HG03060 (cell line): ENCODE results near the gene NUDT2.

ENCODE experiments used
- ATAC-seq: cut with Tn5 transposase; IDR thresholded peaks from one replicate; pipeline ENCODE4 v1.9.1; 2021; ENCODE audit warnings: low read depth, moderate number of reproducible peaks; ENCODE audit not compliant: unreplicated experiment

Gene NUDT2

DNA sequence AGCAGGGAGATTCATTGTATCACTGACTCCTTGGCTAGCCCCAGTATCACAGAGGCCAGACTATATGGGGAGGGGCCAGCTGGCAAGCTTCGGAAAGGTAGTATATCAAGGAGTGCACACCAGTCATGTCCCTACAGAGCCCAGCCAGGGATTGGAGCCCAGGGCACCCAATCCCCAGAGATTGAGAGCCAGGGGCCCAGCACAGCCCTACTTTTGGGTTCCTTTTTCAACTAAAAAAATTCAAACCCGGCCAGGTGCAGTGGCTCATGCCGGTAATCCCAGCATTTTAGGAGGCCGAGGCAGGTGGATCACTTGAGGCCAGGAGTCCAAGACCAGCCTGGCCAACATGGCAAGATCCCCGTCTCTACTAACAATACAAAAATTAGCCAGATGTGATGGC is 52.7 kb downstream of the NUDT2 start:
- ATAC-seq = no peak

DNA sequence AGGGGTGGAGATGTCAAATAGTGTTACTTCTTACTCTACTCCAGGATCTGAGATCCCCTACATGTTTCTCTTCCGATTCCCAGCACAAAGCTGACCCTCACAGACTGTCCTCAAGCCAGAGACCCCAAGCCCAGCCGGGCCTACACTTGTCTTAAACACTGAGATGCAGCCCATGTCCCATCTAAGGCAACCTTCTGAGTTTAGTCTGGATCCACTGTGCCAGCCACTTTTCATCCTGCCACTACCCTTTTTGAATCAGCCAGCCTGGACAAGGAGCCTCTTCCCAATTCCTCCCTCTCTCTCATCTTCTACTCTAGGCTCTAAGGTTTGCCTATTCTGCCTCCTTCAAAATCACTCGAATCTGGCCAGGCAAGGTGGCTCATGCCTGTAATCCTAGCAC is 53.5 kb downstream of the NUDT2 start:
- ATAC-seq = no peak

DNA sequence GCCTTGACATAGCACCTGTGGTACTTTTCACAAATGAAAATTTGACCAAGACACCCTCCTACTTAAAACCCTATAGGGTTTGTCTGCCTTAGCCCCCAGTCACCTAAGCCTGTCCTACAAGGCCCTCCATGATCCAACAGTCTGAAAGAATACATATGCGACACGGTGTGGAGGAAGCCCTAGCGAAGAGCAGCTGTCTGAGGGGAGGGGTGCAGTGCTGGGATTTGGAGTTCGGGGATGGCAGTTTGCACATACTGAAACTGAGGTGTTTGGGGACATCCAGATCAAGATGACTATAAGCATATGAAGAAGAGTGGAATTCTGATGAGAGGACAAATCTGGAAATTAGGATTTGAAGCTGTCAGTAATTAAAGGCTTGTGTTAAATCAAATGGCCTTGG is 54.5 kb downstream of the NUDT2 start:
- no peak for ATAC-seq

DNA sequence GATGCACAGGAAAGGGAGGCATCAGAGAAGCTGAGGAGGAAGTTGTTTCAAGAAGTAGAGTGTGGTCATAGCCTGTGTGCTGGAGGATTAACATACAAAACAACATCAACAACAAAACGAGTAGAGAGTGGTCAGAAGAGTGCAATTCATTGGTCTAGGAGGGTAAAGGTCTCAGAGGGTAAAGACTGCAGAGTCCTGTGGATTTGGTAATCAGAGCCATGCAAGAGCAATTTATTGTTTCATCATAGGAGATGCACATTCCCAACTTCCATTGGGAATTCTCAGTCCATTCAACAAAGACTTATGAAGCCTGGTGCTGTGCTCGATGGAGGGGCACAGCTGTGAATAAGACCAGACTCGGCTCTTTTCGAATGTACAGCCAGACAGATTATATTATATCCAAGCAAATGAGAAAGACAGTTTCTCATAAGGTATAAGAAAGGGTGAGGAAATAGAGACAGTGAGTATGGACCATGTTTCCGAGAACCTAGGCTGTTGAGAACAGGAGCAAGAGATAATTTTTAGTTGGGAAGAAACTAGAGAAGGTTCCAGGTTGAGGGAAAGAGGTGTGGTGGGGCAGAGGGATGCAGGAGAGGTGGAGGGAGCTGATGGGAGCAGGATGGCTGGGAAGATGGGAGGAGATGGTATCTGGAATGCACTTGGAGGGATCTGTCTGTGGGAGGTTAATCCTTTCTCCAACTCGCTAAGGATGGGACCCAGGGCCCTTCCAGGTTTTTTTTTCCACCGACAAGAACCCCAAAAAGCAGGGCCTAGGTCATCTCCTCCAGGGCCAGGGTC is 55.2 kb downstream of the NUDT2 start:
- no peak for ATAC-seq

DNA sequence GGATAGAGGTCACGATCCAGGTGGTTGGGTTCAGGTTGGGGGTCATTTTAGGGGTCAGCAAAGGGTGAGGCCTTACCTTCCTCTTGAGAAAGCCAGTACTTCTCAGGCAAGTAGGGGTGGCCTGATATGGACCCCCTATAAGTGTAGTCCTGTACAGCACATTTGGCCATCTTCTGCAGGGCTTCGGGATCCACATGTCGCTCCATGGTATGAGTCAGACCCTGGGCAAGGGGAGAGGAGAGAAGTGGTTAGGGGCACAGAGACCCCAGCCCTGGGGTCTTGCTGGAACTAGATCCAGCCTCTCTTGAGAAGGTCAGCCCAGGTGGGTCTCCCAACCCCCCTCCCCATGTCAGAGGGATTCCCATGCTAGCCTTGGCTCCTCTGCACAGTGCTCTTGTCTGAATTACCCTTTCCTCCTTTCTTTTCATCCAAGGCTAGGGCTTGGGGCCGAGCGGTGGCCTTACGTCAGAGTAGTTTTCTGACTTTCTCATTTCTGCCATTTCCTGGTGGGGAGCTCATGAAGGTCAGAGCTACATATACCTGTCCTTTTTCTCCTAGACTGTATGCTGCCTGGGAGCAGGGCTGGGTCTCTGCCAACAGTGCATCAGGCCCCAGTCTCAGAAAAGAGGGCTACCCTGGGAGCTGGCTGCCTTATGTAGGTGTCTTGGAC is 56.3 kb downstream of the NUDT2 start:
- no peak for ATAC-seq

GRCh38 chr9:34386656-34387055 is 57.3 kb downstream of the NUDT2 start:
- ATAC-seq = no peak

- no peak for ATAC-seq
Observed at GRCh38 chr9:34387239-34387638, 57.9 kb downstream of the NUDT2 start.

DNA sequence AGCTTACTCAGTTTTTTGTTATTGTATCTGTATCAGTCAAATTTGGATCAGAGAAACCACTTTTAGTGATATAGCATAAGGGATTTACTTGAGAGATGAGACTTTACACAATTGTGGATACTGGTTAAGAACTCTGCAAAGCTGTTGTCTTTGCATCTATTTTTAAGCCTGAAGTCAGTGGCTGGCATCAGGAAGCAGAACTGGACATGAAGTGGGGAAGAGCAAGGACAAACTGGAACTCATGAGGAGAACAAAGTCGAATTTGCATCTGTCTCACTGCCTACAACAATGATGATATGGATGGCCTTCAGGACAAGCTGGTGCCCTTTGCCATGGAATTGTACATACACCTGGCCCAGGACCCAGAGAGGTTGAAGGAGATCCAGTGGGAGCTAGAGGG is 63.1 kb downstream of the NUDT2 start:
- no peak for ATAC-seq
